HG02588 (cell line): Measurements from ENCODE around the gene TCN2.
"Not testable (repeated sequence)": the region's sequence is repeated elsewhere in the genome, so short reads cannot be mapped to it uniquely, and the experiment has no call there.

Experiments
- ATAC-seq: cut with Tn5 transposase; IDR thresholded peaks from one replicate; pipeline ENCODE4 v1.9.1; 2021; ENCODE audit warnings: mild to moderate bottlenecking, moderate library complexity; ENCODE audit not compliant: unreplicated experiment

TCN2 gene

GRCh38 chr22:30606455-30607299 lies at the start of gene TCN2:
Gene TCN2, plus strand, starts transcription at chr22:30607174. Its CDS starts 158 bp downstream, at chr22:30607332.
- ATAC-seq: no peak

- ATAC-seq: no peak
These were observed 49.7 kb upstream of the TCN2 start for GRCh38 chr22:30557243-30557642.

- no peak for ATAC-seq
These were observed 47.1 kb upstream of the TCN2 start for GRCh38 chr22:30559889-30560288.

GRCh38 chr22:30560643-30561202 lies 46.3 kb upstream of the TCN2 start:
- not testable (repeated sequence) for ATAC-seq

GRCh38 chr22:30561402-30562189 lies 45.4 kb upstream of the TCN2 start:
- no peak for ATAC-seq

- ATAC-seq: no peak
These were observed 44.6 kb upstream of the TCN2 start for GRCh38 chr22:30562366-30562765.

GRCh38 chr22:30564045-30564760 lies 42.8 kb upstream of the TCN2 start:
- no peak for ATAC-seq

- no peak for ATAC-seq
These were observed 42.2 kb upstream of the TCN2 start for GRCh38 chr22:30564761-30565119.

- no peak for ATAC-seq
These were observed 41.6 kb upstream of the TCN2 start for GRCh38 chr22:30565341-30565740.

- ATAC-seq: no peak
These were observed 40.8 kb upstream of the TCN2 start for GRCh38 chr22:30566125-30566524.

- not testable (repeated sequence) for ATAC-seq
These were observed 39.7 kb upstream of the TCN2 start for GRCh38 chr22:30567277-30567676.

- no peak for ATAC-seq
These were observed 38.7 kb upstream of the TCN2 start for GRCh38 chr22:30568137-30568805.

- ATAC-seq: no peak
These were observed 37.2 kb upstream of the TCN2 start for GRCh38 chr22:30569674-30570202.

- no peak for ATAC-seq
These were observed 34.8 kb upstream of the TCN2 start for GRCh38 chr22:30572210-30572609.

- no peak for ATAC-seq
These were observed 34.0 kb upstream of the TCN2 start for GRCh38 chr22:30572840-30573593.

GRCh38 chr22:30573594-30574094 lies 33.3 kb upstream of the TCN2 start:
- ATAC-seq: no peak

- ATAC-seq: no peak
These were observed 32.6 kb upstream of the TCN2 start, which contains the start of gene GAL3ST1 for GRCh38 chr22:30574095-30574981. Gene GAL3ST1, minus strand, starts transcription at chr22:30574665. Its CDS starts 17,273 bp downstream, at chr22:30557392.

- ATAC-seq: no peak
These were observed 31.8 kb upstream of the TCN2 start for GRCh38 chr22:30574997-30575671.
